ENCODE results near the gene SSH3. TPM values are rescaled to one million over a fixed set of nuclear protein-coding genes. Genes with fewer than 3 reads are reported as not detected.
A peak's percentile ranks its signal among the peaks of the same experiment; 100 is the strongest.
"Not testable (repeated sequence)": the region's sequence is repeated elsewhere in the genome, so short reads cannot be mapped to it uniquely, and the experiment has no call there.

Gene SSH3
- total and polyA plus RNA-seq, 2 of the 8 experiments (the other 6 are each of a cell fraction or from before 2014, with no cell fraction given), result 16.9 to 19.8 TPM

DNA sequence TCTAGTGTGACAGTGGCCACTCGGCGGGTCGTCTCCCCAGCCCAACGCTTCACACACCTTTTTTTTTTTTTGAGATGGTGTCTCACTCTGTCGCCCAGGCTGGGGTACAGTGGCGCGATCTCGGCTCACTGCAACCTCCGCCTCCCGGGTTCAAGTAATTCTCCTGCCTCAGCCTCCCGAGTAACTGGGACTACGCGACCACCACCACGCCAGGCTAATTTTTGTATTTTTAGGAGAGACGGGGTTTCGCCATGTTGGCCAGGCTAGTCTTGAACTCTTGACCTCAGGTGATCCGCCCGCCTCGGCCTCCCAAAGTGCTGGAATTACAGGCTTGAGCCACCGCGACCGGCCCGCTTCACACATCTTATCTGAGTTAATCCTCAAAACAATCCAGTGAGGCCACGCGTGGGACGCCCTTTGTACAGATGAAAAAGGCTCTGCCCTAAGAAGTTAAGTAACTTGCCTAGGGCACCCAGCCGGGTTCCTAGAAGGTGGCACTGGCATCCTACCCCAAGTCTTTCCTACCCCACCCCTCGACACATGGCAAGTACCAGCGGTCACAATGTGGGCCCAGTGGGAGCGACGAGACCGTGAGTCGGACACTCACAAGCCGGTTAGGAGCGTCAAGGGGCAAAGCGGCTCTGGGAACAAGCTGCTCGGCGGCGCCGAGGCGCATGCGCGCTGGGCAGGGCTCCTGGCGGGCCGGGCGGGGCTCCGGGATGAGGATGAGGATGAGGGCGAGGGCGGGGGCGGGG is 42.3 kb upstream of the SSH3 start:
- FAIRE-seq; H3K79me1 ChIP-seq (ENCODE audit: low read depth, low read length); H3K79me2 ChIP-seq (ENCODE audit: control insufficient read depth in 1 of 2, insufficient read depth in 2 of 2, low read length in 2 of 2); H3K27me3 ChIP-seq (replicated peaks in 1 of 4; ENCODE audit: control insufficient read depth in 3 of 4, extremely low read depth in 1 of 4, insufficient read depth in 3 of 4, low read length in 3 of 4); H2BK120ac ChIP-seq (replicated peaks; ENCODE audit: low read depth, low read length); H4K20me1 ChIP-seq (replicated peaks in 1 of 2; ENCODE audit: control insufficient read depth in 1 of 2, insufficient read depth in 2 of 2, low read length in 2 of 2); H2BK15ac ChIP-seq (ENCODE audit: low read length); H3K23ac ChIP-seq (ENCODE audit: insufficient read length); H3K27ac ChIP-seq (ENCODE audit: low read depth, low read length); H2BK5ac ChIP-seq (ENCODE audit: low read depth, low read length); H3K9me3 ChIP-seq (ENCODE audit: insufficient read depth in 2 of 2, low read depth in 1 of 2, low read length in 1 of 2); H3K14ac ChIP-seq (ENCODE audit: insufficient read length); H2BK12ac ChIP-seq (ENCODE audit: low read depth, low read length); H2AK5ac ChIP-seq (ENCODE audit: low read depth, low read length); H3K23me2 ChIP-seq (ENCODE audit: low read depth, low read length); H2BK20ac ChIP-seq (ENCODE audit: low read length): not testable (repeated sequence)
- peak overlapping the region; percentile 21 for H3K56ac ChIP-seq (replicated peaks; ENCODE audit: insufficient read length, low read depth, low read length)
- peaks cover 2 to 10% (median 7%) of the 10 kb centered on the region in 4 experiments; a peak in 7 of 8 replicates for H3K36me3 ChIP-seq (ENCODE audit: control insufficient read depth in 2 of 4, insufficient read depth in 4 of 4, low read length in 3 of 4)
- peak overlapping the region; percentile 24 for H3K4ac ChIP-seq (replicated peaks; ENCODE audit: insufficient read length, low read depth, low read length)
- H3K18ac ChIP-seq (ENCODE audit: extremely low read depth, low read length), result peak overlapping the region; percentile 85
- peaks cover 0 to 16% (median 14%) of the 10 kb centered on the region in 4 experiments; a peak in 6 of 7 replicates for H3K4me1 ChIP-seq (replicated peaks in 1 of 4; ENCODE audit: control insufficient read depth in 3 of 4, insufficient read depth in 4 of 4, low read length in 3 of 4)
- ChIA-PET POLR2A (ENCODE audit: partially characterized antibody) (interaction anchor here (0.6 to 2.4 kb wide), 13 partner anchors 8 to 182 kb away, joined by 3 to 24 read pairs (median 4); partner anchors contain the start of gene ANKRD13D), CTCF (ENCODE audit: partially characterized antibody) (interaction anchor here (0.9 to 13.0 kb wide), 29 partner anchors 8 to 1037 kb away, joined by 3 to 186 read pairs (median 6); partner anchors contain the start of genes ANKRD13D, CLCF1, POLD4 and SSH3)
- peak overlapping the region; percentile 89 for H4K5ac ChIP-seq (ENCODE audit: insufficient read length, low read depth, low read length)
- peak overlapping the region; percentile 71 for H4K91ac ChIP-seq (replicated peaks; ENCODE audit: insufficient read length, low read length)
- peak overlapping the region; percentile 98 for H2AFZ ChIP-seq (ENCODE audit: low read length)
- H3K4me2 ChIP-seq (ENCODE audit: insufficient read depth in 1 of 2, low read depth in 2 of 2, low read length in 2 of 2), result peak overlapping the region; percentile 91 to 97
- WGBS, 2 experiments (ENCODE audit: extremely low coverage in 1 of 2, insufficient coverage in 1 of 2, insufficient read length in 1 of 2, insufficient replicate concordance in 2 of 2, low coverage in 1 of 2, low lambda C conversion rate in 2 of 2, missing lambda C conversion rate in 1 of 2), result 52% methylated on average over 41 of the region's 50 CpGs; no CpG with 5 or more reads in 1 of the 2 experiments
- peak overlapping the region; percentile 36 to 56 (median 44); a peak in 7 of 8 replicates for H3K4me3 ChIP-seq (ENCODE audit: extremely low read depth in 1 of 4, insufficient read depth in 2 of 4, low read depth in 3 of 4, low read length in 4 of 4)
- DNase-seq (ENCODE audit: low read depth in 1 of 2, low spot score in 2 of 2), result peak in 1 of 2 experiments; percentile 91
- peak overlapping the region; percentile 72; the same call in 1 of the 2 replicates for H4K8ac ChIP-seq (ENCODE audit: extremely low read depth, insufficient read depth, low read length)
- TF ChIP-seq RBBP5 (IDR thresholded peaks at IDR 0.05; ENCODE audit: borderline replicate concordance, low read depth, low read length), result 0 out of 2 replicates have a peak, but pooled peaks have one; percentile 42
- peak; percentile 63 for TF ChIP-seq NRF1 (IDR thresholded peaks at IDR 0.05; ENCODE audit: low read depth, low read length)
- H3K9ac ChIP-seq (replicated peaks in 1 of 4; ENCODE audit: extremely low read depth in 1 of 4, low read depth in 3 of 4, low read length in 3 of 4), result peak overlapping the region in 1 of 4 experiments; percentile 63; a peak in 1 of 7 replicates
